HG03571 (cell line): ENCODE data around the gene COLEC12.
A peak's percentile ranks its signal among the peaks of the same experiment; 100 is the strongest.

Experiments used
- ATAC-seq: cut with Tn5 transposase; IDR thresholded peaks from one replicate; pipeline ENCODE4 v1.9.1; 2021; ENCODE audit not compliant: unreplicated experiment

Gene COLEC12

DNA sequence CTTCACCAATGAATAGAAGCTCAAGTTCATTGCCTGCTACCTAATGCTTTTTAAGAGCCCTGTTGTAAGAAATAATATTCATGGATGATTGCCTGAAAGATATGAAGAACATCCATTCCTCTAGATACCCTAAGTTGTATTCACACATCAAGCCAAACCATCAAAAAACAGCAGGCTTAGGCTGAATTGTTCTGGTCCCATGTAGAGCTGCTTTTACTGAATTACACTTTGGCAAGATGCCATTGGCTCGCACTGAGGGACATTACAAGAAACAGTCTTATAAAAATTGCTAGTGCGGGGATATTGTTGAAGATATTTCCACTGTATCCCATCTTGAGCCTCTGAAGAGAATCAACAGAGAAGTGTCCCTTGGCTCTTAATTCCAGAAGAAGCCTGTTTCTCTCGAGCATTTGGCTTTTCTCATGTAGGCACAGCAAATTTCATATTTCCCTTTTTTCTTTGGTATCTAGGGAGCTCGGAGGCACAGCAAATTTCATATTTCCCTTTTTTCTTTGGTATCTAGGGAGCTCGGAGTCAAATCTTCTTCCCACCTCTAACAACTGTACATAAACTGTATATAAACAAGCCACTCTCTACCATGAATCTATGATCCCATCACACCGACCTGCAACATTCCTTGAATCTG, 107.5 kb downstream of the COLEC12 start:
- no peak for ATAC-seq

- no peak for ATAC-seq
Observed at GRCh38 chr18:390741-391478, 109.6 kb downstream of the COLEC12 start.

- ATAC-seq: no peak
Observed at GRCh38 chr18:389658-390357, 110.7 kb downstream of the COLEC12 start.

DNA sequence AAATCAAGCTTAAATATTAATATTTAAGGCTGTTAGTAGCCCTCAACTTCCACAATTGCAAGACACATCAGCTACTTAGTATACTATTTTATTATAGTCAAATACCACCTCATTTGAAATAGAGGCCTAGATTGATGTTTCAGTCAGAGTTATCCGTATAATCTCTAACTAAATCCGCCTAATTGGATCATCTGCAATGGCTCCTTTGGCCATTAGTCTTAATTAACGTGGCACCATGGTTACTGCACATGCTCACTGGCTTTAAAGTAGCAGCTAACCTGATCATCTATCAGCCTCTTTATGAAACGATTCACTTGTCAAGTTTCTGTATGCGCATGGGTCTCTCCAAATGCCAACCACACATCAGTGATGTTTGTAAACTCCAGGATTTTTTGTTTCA, 112.3 kb downstream of the COLEC12 start:
- ATAC-seq: no peak

DNA sequence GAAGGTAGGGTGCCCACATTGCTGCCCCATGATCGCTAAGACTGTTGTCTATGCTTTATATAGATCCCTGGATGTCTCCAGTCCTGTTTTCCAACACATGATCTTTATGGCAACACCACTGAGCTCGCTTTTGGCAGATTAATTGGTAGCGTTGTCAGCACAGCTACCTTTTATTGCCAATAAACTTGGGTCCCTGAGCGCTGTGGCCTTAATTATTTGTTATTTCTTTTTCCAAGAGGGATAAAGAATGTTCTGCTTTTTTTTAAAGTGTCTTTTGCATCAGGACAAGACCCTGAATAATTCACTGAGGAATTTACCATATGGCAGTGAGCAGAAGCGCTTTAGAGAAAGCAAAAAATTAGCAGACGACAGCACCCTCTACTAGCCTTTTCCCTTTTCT, 113.5 kb downstream of the COLEC12 start:
- ATAC-seq: no peak

GRCh38 chr18:384897-385296, 115.6 kb downstream of the COLEC12 start:
- no peak for ATAC-seq

DNA sequence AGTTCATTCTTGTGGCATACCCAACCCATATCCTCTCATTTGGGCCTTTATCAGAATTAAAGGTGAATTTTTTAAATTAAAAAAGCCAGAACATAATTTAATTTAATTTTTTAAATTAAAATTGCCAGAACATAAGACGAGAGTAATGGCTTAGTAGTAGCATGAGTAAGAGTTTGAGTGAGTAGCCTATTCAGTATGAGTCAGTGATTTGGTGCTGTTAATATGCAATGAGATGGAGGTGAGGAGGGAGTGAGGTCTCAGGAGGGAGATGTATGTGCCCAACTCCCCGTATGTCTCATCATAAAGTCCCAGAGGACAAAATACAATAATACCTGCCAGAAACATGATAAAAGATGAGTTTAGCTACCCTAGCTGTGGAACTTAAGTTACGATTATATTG, 117.4 kb downstream of the COLEC12 start:
- no peak for ATAC-seq

DNA sequence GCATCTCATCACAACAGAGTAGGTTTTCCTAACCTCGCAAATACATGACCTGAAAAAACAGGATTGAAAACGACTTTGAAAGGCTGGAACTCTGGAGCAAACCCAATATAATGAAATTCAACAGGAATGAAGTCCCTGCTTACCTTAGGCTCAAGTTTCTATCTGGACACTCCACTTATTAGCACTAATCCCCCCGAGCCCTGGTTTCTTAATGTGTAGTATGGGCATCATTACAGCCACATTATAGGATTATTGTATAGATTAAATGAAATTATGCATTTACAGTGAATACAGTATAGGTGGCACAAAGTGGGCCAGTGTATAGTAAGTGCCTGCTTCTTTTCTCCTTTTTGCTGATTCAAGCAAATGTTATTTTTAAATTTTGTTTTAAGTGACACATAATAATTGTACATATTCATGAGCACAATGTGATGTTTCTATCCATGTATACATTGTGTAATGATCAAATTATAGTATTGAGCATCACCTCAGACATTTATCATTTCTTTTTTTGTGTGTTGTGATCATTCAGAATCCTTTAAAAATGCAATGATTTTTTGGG, 118.0 kb downstream of the COLEC12 start:
- ATAC-seq: no peak

DNA sequence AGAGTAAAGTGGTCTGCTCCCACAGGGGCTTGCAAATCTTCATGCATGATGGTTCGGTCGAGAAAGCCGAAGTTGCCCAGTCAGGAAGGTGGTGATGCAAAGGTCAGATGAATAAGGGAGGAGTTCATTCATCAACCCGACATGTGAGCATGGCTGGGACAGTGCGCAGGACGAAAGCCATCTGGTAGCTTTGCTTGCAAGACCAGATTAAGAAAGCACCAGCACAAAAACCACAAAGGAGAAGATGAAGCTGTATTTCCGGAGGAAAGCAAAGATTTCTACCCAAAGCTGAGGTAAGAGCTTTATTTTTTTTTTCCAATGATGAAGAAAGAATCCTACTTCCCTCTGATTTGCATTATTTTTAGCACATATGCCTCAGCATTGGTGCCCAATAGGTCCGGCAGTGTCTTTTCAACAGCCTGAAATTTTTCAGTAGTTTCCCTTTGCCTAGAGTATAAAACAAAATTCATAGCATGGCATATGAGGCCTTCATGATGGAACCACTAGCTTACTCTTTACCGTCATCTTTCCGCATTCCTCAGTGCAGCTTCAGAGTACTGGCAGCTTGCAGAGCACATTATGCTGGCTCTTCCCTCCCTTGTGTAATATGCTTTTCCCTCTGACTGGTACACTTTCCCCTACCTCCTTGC, 120.7 kb downstream of the COLEC12 start:
- no peak for ATAC-seq

- ATAC-seq: no peak
Observed at GRCh38 chr18:378079-378478, 122.4 kb downstream of the COLEC12 start.

GRCh38 chr18:377088-377487, 123.4 kb downstream of the COLEC12 start:
- no peak for ATAC-seq

DNA sequence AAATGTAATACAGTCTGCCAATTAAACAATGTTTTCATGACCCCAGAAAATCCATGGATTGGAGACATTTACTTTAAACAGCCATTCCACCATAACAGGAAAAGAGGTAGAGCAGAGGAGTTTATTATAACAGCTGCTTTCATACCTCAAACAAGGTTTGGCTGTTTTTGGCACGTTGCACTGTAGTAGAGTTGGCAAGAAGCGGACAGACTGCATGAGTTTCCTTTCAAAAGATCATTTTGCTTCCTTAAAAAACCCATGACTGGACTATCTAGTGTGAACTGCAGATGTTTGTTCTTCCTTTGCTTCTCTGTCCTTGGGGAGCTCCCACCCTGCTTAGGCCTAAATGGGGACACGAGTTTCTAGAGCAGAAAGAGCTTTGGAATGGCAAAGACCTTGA, 124.2 kb downstream of the COLEC12 start:
- ATAC-seq: no peak

- peak; percentile 76 for ATAC-seq
Observed at GRCh38 chr18:374721-375168, 125.8 kb downstream of the COLEC12 start.

DNA sequence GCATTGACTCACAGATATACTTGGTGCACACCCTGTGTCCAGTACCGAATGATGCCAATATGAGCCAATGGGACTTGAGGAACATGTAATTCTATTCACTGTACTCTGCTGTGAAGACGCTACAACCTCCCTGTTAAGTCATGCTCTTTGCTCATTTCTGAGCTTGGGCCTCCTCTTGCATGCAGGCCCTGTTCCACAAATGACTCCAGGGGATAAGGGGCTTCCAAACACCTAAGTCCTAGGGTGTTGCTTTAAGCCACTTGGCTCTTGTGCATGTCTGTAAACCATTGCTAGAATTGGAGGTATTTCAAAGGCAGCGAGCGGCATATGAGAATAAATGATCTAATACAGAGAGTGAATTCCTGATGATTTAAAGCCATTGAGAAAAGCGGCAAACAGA, 126.7 kb downstream of the COLEC12 start:
- no peak for ATAC-seq

- ATAC-seq: no peak
Observed at GRCh38 chr18:371609-371982, 128.9 kb downstream of the COLEC12 start.

DNA sequence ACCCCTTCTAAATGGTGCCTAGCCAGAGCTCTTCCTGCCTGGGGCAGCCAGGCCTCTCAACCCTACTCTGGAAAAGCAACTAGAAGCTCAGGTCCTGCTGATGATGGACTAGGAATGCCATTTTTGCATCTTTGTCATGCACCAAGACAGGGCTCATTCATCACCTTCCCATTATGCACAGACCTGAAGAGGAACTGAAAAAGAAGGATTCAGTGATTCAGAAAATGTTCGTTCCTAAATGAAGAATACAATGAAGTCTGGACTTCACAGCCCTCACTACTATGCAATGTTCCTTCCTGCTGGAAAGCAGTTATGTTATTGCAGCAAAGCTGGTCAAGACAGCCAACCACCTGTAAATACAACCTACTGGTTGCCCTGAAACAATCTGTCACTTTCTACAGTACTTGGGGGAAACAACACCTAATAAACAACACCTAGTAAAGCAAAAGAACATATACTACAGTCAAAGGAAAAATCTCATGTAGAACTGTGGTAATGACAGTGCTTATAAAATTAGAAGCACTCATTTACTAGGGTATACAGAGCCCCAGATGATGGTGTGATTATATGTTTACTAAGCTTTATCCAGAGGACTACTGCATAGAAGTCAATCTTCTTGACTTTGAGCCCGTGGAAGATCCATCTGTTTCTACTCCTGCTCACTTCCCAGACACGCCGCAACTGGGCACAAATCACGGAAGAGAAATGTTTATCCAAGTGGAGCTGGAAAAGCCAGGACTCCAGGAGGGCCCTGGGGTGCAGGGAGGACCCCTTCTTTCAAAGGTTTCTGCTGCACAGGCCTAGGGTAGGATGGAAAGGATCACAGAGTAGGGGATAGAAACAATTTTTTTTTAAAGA, 129.5 kb downstream of the COLEC12 start:
- no peak for ATAC-seq

GRCh38 chr18:369224-370015, 131.1 kb downstream of the COLEC12 start:
- no peak for ATAC-seq

- ATAC-seq: no peak
Observed at GRCh38 chr18:366466-367061, 133.9 kb downstream of the COLEC12 start.

- ATAC-seq: no peak
Observed at GRCh38 chr18:365651-366050, 134.8 kb downstream of the COLEC12 start.
